ENCODE data around the gene FBRS.
A peak's percentile ranks its signal among the peaks of the same experiment; 100 is the strongest.
"Not testable (repeated sequence)": the region's sequence is repeated elsewhere in the genome, so short reads cannot be mapped to it uniquely, and the experiment has no call there.

The FBRS gene

GRCh38 chr16:30694926-30695693, 36.9 kb downstream of the FBRS start:
- Mint-ChIP-seq H3K4me1 (ENCODE audit: low read depth) (peaks cover 23% of the 10 kb centered on the region), H3K4me3 (no peak overlapping the region), H3K27me3 (no peaks in the 10 kb centered on the region), H3K36me3 (ENCODE audit: low read depth) (peaks cover 19% of the 10 kb centered on the region), H3K9me3 (no peaks in the 10 kb centered on the region), H3K27ac (peak overlapping the region; percentile 34)
- DNase-seq, result no peak

GRCh38 chr16:30696646-30697045, 38.4 kb downstream of the FBRS start:
- H3K36me3 Mint-ChIP-seq (ENCODE audit: low read depth), result peaks cover 34% of the 10 kb centered on the region
- not testable (repeated sequence) for DNase-seq, H3K27me3 Mint-ChIP-seq, H3K4me3 Mint-ChIP-seq, H3K9me3 Mint-ChIP-seq, H3K27ac Mint-ChIP-seq
- H3K4me1 Mint-ChIP-seq (ENCODE audit: low read depth), result peaks cover 32% of the 10 kb centered on the region

- DNase-seq, result no peak
- H3K9me3 Mint-ChIP-seq, result no peaks in the 10 kb centered on the region
- H3K4me3 Mint-ChIP-seq, result peak overlapping the region; percentile 97
- peaks cover 32% of the 10 kb centered on the region for H3K4me1 Mint-ChIP-seq (ENCODE audit: low read depth)
- H3K27me3 Mint-ChIP-seq, result no peaks in the 10 kb centered on the region
- peaks cover 41% of the 10 kb centered on the region for H3K36me3 Mint-ChIP-seq (ENCODE audit: low read depth)
- peak overlapping the region; percentile 100 for H3K27ac Mint-ChIP-seq
These were observed 39.3 kb downstream of the FBRS start for GRCh38 chr16:30697264-30698138.

- peak overlapping the region; percentile 97 for H3K4me3 Mint-ChIP-seq
- peaks cover 48% of the 10 kb centered on the region for H3K36me3 Mint-ChIP-seq (ENCODE audit: low read depth)
- DNase-seq, result peak; percentile 98
- H3K9me3 Mint-ChIP-seq, result no peaks in the 10 kb centered on the region
- H3K4me1 Mint-ChIP-seq (ENCODE audit: low read depth), result peaks cover 34% of the 10 kb centered on the region
- H3K27ac Mint-ChIP-seq, result peak overlapping the region; percentile 100
- H3K27me3 Mint-ChIP-seq, result no peaks in the 10 kb centered on the region
These were observed 40.0 kb downstream of the FBRS start for GRCh38 chr16:30698139-30698815.

- DNase-seq, result peak; percentile 94
- peaks cover 55% of the 10 kb centered on the region for H3K36me3 Mint-ChIP-seq (ENCODE audit: low read depth)
- H3K27ac Mint-ChIP-seq, result peak within 1 kb of the TSS; percentile 100
- no peaks in the 10 kb centered on the region for H3K27me3 Mint-ChIP-seq
- H3K4me3 Mint-ChIP-seq, result peak within 1 kb of the TSS; percentile 97
- no peaks in the 10 kb centered on the region for H3K9me3 Mint-ChIP-seq
- H3K4me1 Mint-ChIP-seq (ENCODE audit: low read depth), result peaks cover 29% of the 10 kb centered on the region
These were observed 40.8 kb downstream of the FBRS start, which contains the start of gene SRCAP for GRCh38 chr16:30698816-30699614. Gene SRCAP, plus strand, starts transcription at chr16:30699171. Its CDS starts 1,654 bp downstream, at chr16:30700825.

- no peaks in the 10 kb centered on the region for H3K27me3 Mint-ChIP-seq
- peaks cover 61% of the 10 kb centered on the region for H3K36me3 Mint-ChIP-seq (ENCODE audit: low read depth)
- H3K9me3 Mint-ChIP-seq, result no peaks in the 10 kb centered on the region
- peaks cover 29% of the 10 kb centered on the region for H3K4me1 Mint-ChIP-seq (ENCODE audit: low read depth)
- peak overlapping the region; percentile 97 for H3K4me3 Mint-ChIP-seq
- H3K27ac Mint-ChIP-seq, result peak overlapping the region; percentile 100
- DNase-seq, result no peak
These were observed 41.4 kb downstream of the FBRS start for GRCh38 chr16:30699615-30700099.

GRCh38 chr16:30700491-30700890, 42.3 kb downstream of the FBRS start:
- DNase-seq, result no peak
- peak overlapping the region; percentile 100 for H3K27ac Mint-ChIP-seq

GRCh38 chr16:30700971-30701370, 42.7 kb downstream of the FBRS start:
- Mint-ChIP-seq H3K9me3 (no peaks in the 10 kb centered on the region), H3K27me3 (no peaks in the 10 kb centered on the region), H3K4me1 (ENCODE audit: low read depth) (peaks cover 29% of the 10 kb centered on the region), H3K36me3 (ENCODE audit: low read depth) (peaks cover 73% of the 10 kb centered on the region), H3K27ac (peak overlapping the region; percentile 85), H3K4me3 (peak overlapping the region; percentile 44)
- DNase-seq, result no peak

More at GRCh38 chr16:30700491-30700890, 42.3 kb downstream of the FBRS start:
- Mint-ChIP-seq H3K4me3 (peak overlapping the region; percentile 97), H3K36me3 (ENCODE audit: low read depth) (peaks cover 68% of the 10 kb centered on the region), H3K9me3 (no peaks in the 10 kb centered on the region), H3K4me1 (ENCODE audit: low read depth) (peaks cover 29% of the 10 kb centered on the region), H3K27me3 (no peaks in the 10 kb centered on the region)

- Mint-ChIP-seq H3K4me1 (ENCODE audit: low read depth) (peaks cover 19% of the 10 kb centered on the region), H3K27ac (peak overlapping the region; percentile 71), H3K36me3 (ENCODE audit: low read depth) (peaks cover 90% of the 10 kb centered on the region)
- not testable (repeated sequence) for H3K27me3 Mint-ChIP-seq, H3K4me3 Mint-ChIP-seq, H3K9me3 Mint-ChIP-seq, DNase-seq
These were observed 44.8 kb downstream of the FBRS start for GRCh38 chr16:30703071-30703470.

- Mint-ChIP-seq H3K9me3 (no peaks in the 10 kb centered on the region), H3K36me3 (ENCODE audit: low read depth) (peaks cover 94% of the 10 kb centered on the region), H3K4me1 (ENCODE audit: low read depth) (peaks cover 19% of the 10 kb centered on the region), H3K27ac (no peak overlapping the region), H3K27me3 (no peaks in the 10 kb centered on the region), H3K4me3 (no peak overlapping the region)
- no peak for DNase-seq
These were observed 45.7 kb downstream of the FBRS start for GRCh38 chr16:30703971-30704370.

GRCh38 chr16:30706046-30706445, 47.8 kb downstream of the FBRS start:
- DNase-seq, result no peak
- no peak overlapping the region for H3K4me3 Mint-ChIP-seq
- H3K27ac Mint-ChIP-seq, result no peak overlapping the region
- peaks cover 8% of the 10 kb centered on the region for H3K4me1 Mint-ChIP-seq (ENCODE audit: low read depth)
- H3K36me3 Mint-ChIP-seq (ENCODE audit: low read depth), result peaks cover 94% of the 10 kb centered on the region
- H3K9me3 Mint-ChIP-seq, result no peaks in the 10 kb centered on the region
- no peaks in the 10 kb centered on the region for H3K27me3 Mint-ChIP-seq

- H3K4me3 Mint-ChIP-seq, result no peak overlapping the region
- H3K27ac Mint-ChIP-seq, result peak overlapping the region; percentile 74
These were observed 52.7 kb downstream of the FBRS start for GRCh38 chr16:30710971-30711370.

GRCh38 chr16:30711712-30712111, 53.5 kb downstream of the FBRS start:
- peaks cover 99% of the 10 kb centered on the region for H3K36me3 Mint-ChIP-seq (ENCODE audit: low read depth)
- peak overlapping the region; percentile 7 for H3K27ac Mint-ChIP-seq
- H3K4me1 Mint-ChIP-seq (ENCODE audit: low read depth), result peaks cover 37% of the 10 kb centered on the region
- no peak for DNase-seq
- no peak overlapping the region for H3K4me3 Mint-ChIP-seq
- H3K9me3 Mint-ChIP-seq, result no peaks in the 10 kb centered on the region
- no peaks in the 10 kb centered on the region for H3K27me3 Mint-ChIP-seq

More at GRCh38 chr16:30710971-30711370, 52.7 kb downstream of the FBRS start:
- no peaks in the 10 kb centered on the region for H3K9me3 Mint-ChIP-seq
- H3K27me3 Mint-ChIP-seq, result no peaks in the 10 kb centered on the region
- H3K36me3 Mint-ChIP-seq (ENCODE audit: low read depth), result peaks cover 99% of the 10 kb centered on the region
- peaks cover 30% of the 10 kb centered on the region for H3K4me1 Mint-ChIP-seq (ENCODE audit: low read depth)
- no peak for DNase-seq

All from activated T-cell treated with anti-CD3 and anti-CD28 coated beads, Interleukin-2, amount 50 U/mL, for 24 hours (primary cell).